Heart left ventricle (tissue), 16 donors: Measurements from ENCODE around the gene LINC01488. TPM values are rescaled to one million over a fixed set of nuclear protein-coding genes. Genes with fewer than 3 reads are reported as not detected.

ENCODE experiments used
- ATAC-seq, 4 donors: fragments of 200-7000 bp; cut with Tn5 transposase; one replicate each; pipeline ENCODE4 v1.9.1; 2020 to 2022; ENCODE audit warnings: moderate library complexity in 4 of 4, mild to moderate bottlenecking in 3 of 4, moderate number of reproducible peaks in 1 of 4
- DNase-seq, 5 donors: peaks; one replicate each; pipeline ENCODE4 v3.0.0-alpha.2; 2020
- H3K27ac ChIP-seq, 12 donors: fragments of 200-600 bp; sonication (generic) in 4 of 12; one replicate each; pipeline versions ENCODE4 v1.5.0 to v1.8.0; 2016 to 2022; ENCODE audit warnings: mild to moderate bottlenecking in 2 of 12
- H3K27me3 ChIP-seq, 9 donors: fragments of 200-600 bp; sonication (generic) in 2 of 9; one replicate each; pipeline versions ENCODE4 v1.5.1 to v1.8.0; 2016 to 2022; ENCODE audit warnings: mild to moderate bottlenecking in 3 of 9
- H3K36me3 ChIP-seq, 9 donors: fragments of 200-600 bp; sonication (generic) in 2 of 9; one replicate each; pipeline versions ENCODE4 v1.5.0 to v1.8.0; 2018 to 2022; ENCODE audit warnings: mild to moderate bottlenecking in 2 of 9
- H3K4me1 ChIP-seq, 12 donors: fragments of 200-600 bp; sonication (generic) in 4 of 12; one replicate each; pipeline versions ENCODE4 v1.5.0 to v1.8.0; 2016 to 2022; ENCODE audit warnings: mild to moderate bottlenecking in 3 of 12
- H3K4me3 ChIP-seq, 12 donors: fragments of 200-600 bp; sonication (generic) in 4 of 12; one replicate each; pipeline versions ENCODE4 v1.5.0 to v1.8.0; 2017 to 2022; ENCODE audit warnings: mild to moderate bottlenecking in 9 of 12, moderate library complexity in 4 of 12
- H3K9me3 ChIP-seq, 12 donors: fragments of 200-600 bp; sonication (generic) in 4 of 12; one replicate each; pipeline versions ENCODE4 v1.5.0 to v1.8.0; 2016 to 2022; ENCODE audit warnings: mild to moderate bottlenecking in 1 of 12
- CTCF ChIP-seq, 12 donors: fragments of 200-600 bp; sonication (generic) in 4 of 12; IDR thresholded peaks; one replicate each; pipeline versions ENCODE4 v1.5.0 to v1.8.0; 2018 to 2022; ENCODE audit warnings: antibody characterized with exemption in 12 of 12, mild to moderate bottlenecking in 5 of 12
- POLR2A ChIP-seq, 2 donors: fragments of 450-650 bp; IDR thresholded peaks; one replicate each; pipeline ENCODE4 v1.6.1; 2017; ENCODE audit warnings: antibody characterized with exemption in 2 of 2, mild to moderate bottlenecking in 2 of 2, moderate library complexity in 2 of 2
- WGBS, 4 donors: extraction: QIAGEN DNeasy Blood & Tissue Kit in 2 of 4; methylation state at CpG; one replicate each; pipeline versions ENCODE4 v1.1.5 to v1.1.7; 2013 to 2018; 5-methylcytosine and 5-hydroxymethylcytosine counted together
- intact Hi-C, 10 donors: fragments of 100-400 bp; cut with DNase I; formaldehyde crosslinking; loops; one replicate each; pipeline versions ENCODE4 v1.11.1 to v1.14.2; 2022
- long read RNA-seq, 3 donors: library from polyadenylated mRNA; unstranded; transcript quantifications; one replicate each; pipeline ENCODE4 v2.0.0, GENCODE V29; 2020 to 2021
- polyA plus RNA-seq, 2 donors: library from polyadenylated mRNA; stranded (reverse); fragments of 200-250 nt; gene quantifications; one replicate each; pipeline ENCODE4 v1.2.3, GENCODE V29; 2013
- total RNA-seq, 9 donors: library from RNA; depleted of rRNA in 2 of 9; stranded (reverse); fragments of >200 nt in 2 of 9; fragmentation: NEBNext Ultra II Directional in 3 of 9; extraction: Animal tissue kit (Norgen Biotek cat#: 25700) in 3 of 9; gene quantifications; one replicate each; pipeline versions ENCODE4 v1.1.0 to v1.2.4, GENCODE V29; 2016 to 2023
- donor health status: ischemic (EF 13 %, LVEDD 7.1; RV severe dilation, severe dysfunction).
- donor health status: healthy with polysubstance abuse.
- donor health status: DM: no; HTN: yes; CAD: no.
- donor health status: DM: no; HTN: no; CAD: no.
- donor health status: ischemic (EF 25% LVEDD 6.9; RV normal size, moderate dysfunction).
- donor health status: ischemic (EF 25% LVEDD 5.7; RV mildly dilated, moderate dysfunction).
- donor health status: healthy.
- donor health status: DM: yes; HTN: yes; CAD: no.
- donor health status: ischemic (EF 35%, LVEDD 5.7; RV mildly dilated, moderate dysfunction).
- donor health status: nonischemic (EF 11% LVEDD 7.7; RV severe dilation, severe dysfunction).
- donor health status: DM: yes; HTN: yes; CAD: no.
- donor health status: PGD.
- donor health status: ischemic (EF 29% LVEDD 5.4; RV normal size, mild dysfunction).
- donor health status: nonischemic (EF 23%, LVEDD 6.1; RV moderate dilation, normal function).

Gene LINC01488
- total RNA-seq (under 1 TPM in 5 of 9 donors, not detected in 4; 0.04 to 0.42 (median 0.13) TPM), polyA plus RNA-seq (under 1 TPM in 1 of 2 donors, not detected in 1; 0.23 TPM)
- long read RNA-seq, donor 1 = 0 reads
- long read RNA-seq, donor 2 = 0 reads
- long read RNA-seq, donor 3 = 0 reads

GRCh38 chr11:69481393-69481844, at the start of gene LINC01488:
Gene LINC01488 (plus strand): TSS chr11:69481663.
- H3K27ac ChIP-seq = peak within 1 kb of the TSS in 10 of 12 donors; percentile 6 to 88 (median 68)
- 83 to 92% (median 87%) methylated on average over 4 of the region's 4 CpGs for WGBS, 4 donors
- TF ChIP-seq CTCF (IDR thresholded peaks at IDR 0.05) (no peak), POLR2A (IDR thresholded peaks at IDR 0.05) (no peak)
- H3K36me3 ChIP-seq = no peaks in the 10 kb centered on the region
- intact Hi-C loops = no loop called here
- no peaks in the 10 kb centered on the region for H3K9me3 ChIP-seq
- H3K4me3 ChIP-seq = no peak within 1 kb of the TSS
- DNase-seq (no peak), ATAC-seq (no peak)
- peaks cover 9 to 43% (median 25%) of the 10 kb centered on the region in 12 donors for H3K4me1 ChIP-seq
- no peaks in the 10 kb centered on the region for H3K27me3 ChIP-seq

GRCh38 chr11:69431893-69432738, 49.3 kb upstream of the LINC01488 start:
- no peak for TF ChIP-seq CTCF (IDR thresholded peaks at IDR 0.05)
- TF ChIP-seq POLR2A (IDR thresholded peaks at IDR 0.05) = no peak
- Histone ChIP-seq H3K4me3 (no peak overlapping the region), H3K27me3 (peaks cover 0 to 3% (median 0%) of the 10 kb centered on the region in 9 donors), H3K36me3 (no peaks in the 10 kb centered on the region), H3K4me1 (peaks cover 0 to 12% (median 0%) of the 10 kb centered on the region in 12 donors), H3K27ac (no peak overlapping the region), H3K9me3 (no peaks in the 10 kb centered on the region)
- intact Hi-C loops = loop anchor here in 1 of 10 donors (10.0 kb wide), 1 partner anchor 297 kb away; no protein-coding TSS in a partner anchor
- DNase-seq = no peak
- ATAC-seq = no peak
- WGBS, 4 donors = 89 to 97% (median 92%) methylated on average over 14 of the region's 14 CpGs

GRCh38 chr11:69433741-69434140, 47.7 kb upstream of the LINC01488 start:
- Histone ChIP-seq H3K9me3 (no peaks in the 10 kb centered on the region), H3K27ac (no peak overlapping the region), H3K4me1 (peaks cover 0 to 12% (median 0%) of the 10 kb centered on the region in 12 donors), H3K27me3 (peaks cover 0 to 3% (median 0%) of the 10 kb centered on the region in 9 donors), H3K36me3 (no peaks in the 10 kb centered on the region), H3K4me3 (no peak overlapping the region)
- WGBS, 4 donors = 60 to 97% (median 93%) methylated on average over 7 of the region's 7 CpGs
- TF ChIP-seq CTCF (IDR thresholded peaks at IDR 0.05) = no peak
- no peak for TF ChIP-seq POLR2A (IDR thresholded peaks at IDR 0.05)
- intact Hi-C loops = loop anchor here in 1 of 10 donors (10.0 kb wide), 1 partner anchor 299 kb away; no protein-coding TSS in a partner anchor
- no peak for ATAC-seq
- peak in 2 of 5 donors; percentile 2 to 23 for DNase-seq

GRCh38 chr11:69434471-69434931, 47.0 kb upstream of the LINC01488 start:
- Histone ChIP-seq H3K4me1 (peaks cover 0 to 12% (median 0%) of the 10 kb centered on the region in 12 donors), H3K27me3 (peaks cover 0 to 3% (median 0%) of the 10 kb centered on the region in 9 donors), H3K27ac (no peak overlapping the region), H3K4me3 (no peak overlapping the region), H3K36me3 (no peaks in the 10 kb centered on the region), H3K9me3 (no peaks in the 10 kb centered on the region)
- ATAC-seq (no peak), DNase-seq (peak in 2 of 5 donors; percentile 12 to 36)
- intact Hi-C loops = loop anchor here in 1 of 10 donors (10.0 kb wide), 1 partner anchor 300 kb away; no protein-coding TSS in a partner anchor
- no peak for TF ChIP-seq POLR2A (IDR thresholded peaks at IDR 0.05)
- TF ChIP-seq CTCF (IDR thresholded peaks at IDR 0.05) = no peak
- 67 to 86% (median 83%) methylated on average over 11 of the region's 11 CpGs for WGBS, 4 donors
